DND-41 (cell line): ENCODE results near the gene CTBP1.

Experiments
- ATAC-seq: fragments of 200-7000 bp; cut with Tn5 transposase; 3 replicates; pipeline ENCODE4 v1.9.1; 2021; ENCODE audit warnings: low read depth; ENCODE audit not compliant: insufficient read depth
- DNase-seq: peaks from one replicate; pipeline ENCODE4 v3.0.0-alpha.2; 2020
- H2AFZ ChIP-seq: 2 replicates; pipeline ENCODE4 v1.6.0; 2012; ENCODE audit warnings: low read depth, low read length
- H3K27ac ChIP-seq: 2 replicates; pipeline ENCODE4 v1.5.1; 2012; ENCODE audit warnings: low read length, inconsistent platforms
- H3K27me3 ChIP-seq: fragments of 200-600 bp; sonication (generic); 2 replicates; pipeline ENCODE4 v1.6.0; 2012; ENCODE audit warnings: low read length, mild to moderate bottlenecking, inconsistent platforms; ENCODE audit not compliant: insufficient read depth, poor library complexity
- H3K36me3 ChIP-seq: 2 replicates; pipeline ENCODE4 v1.5.1; 2012; ENCODE audit warnings: low read length, inconsistent platforms; ENCODE audit not compliant: insufficient read depth
- H3K4me1 ChIP-seq: 2 replicates; pipeline ENCODE4 v1.5.1; 2012; ENCODE audit warnings: mild to moderate bottlenecking, low read length; ENCODE audit not compliant: insufficient read depth
- H3K4me2 ChIP-seq: 2 replicates; pipeline ENCODE4 v1.6.0; 2012; ENCODE audit warnings: mild to moderate bottlenecking, moderate library complexity, low read length, inconsistent platforms; ENCODE audit not compliant: insufficient read depth
- H3K4me3 ChIP-seq, 2 experiments: fragments of 200-600 bp in 1 of 2; shearing (Covaris generic) in 1 of 2; 2 replicates each; pipeline ENCODE4 v1.5.1; 2012 to 2016; ENCODE audit warnings: inconsistent platforms in 2 of 2, low read length in 2 of 2, mild to moderate bottlenecking in 2 of 2, low read depth in 1 of 2, moderate library complexity in 1 of 2
- H3K79me2 ChIP-seq: 2 replicates; pipeline ENCODE4 v1.6.0; 2012; ENCODE audit warnings: low read length, inconsistent platforms; ENCODE audit not compliant: insufficient read depth
- H3K9ac ChIP-seq: 2 replicates; pipeline ENCODE4 v1.6.0; 2012; ENCODE audit warnings: low read depth, mild to moderate bottlenecking, inconsistent platforms, low read length, moderate library complexity
- H3K9me3 ChIP-seq: 2 replicates; pipeline ENCODE4 v1.5.1; 2012; ENCODE audit warnings: low read length, moderate library complexity, mild to moderate bottlenecking, inconsistent platforms; ENCODE audit not compliant: insufficient read depth, severe bottlenecking
- H4K20me1 ChIP-seq: 2 replicates; pipeline ENCODE4 v1.6.0; 2012; ENCODE audit warnings: low read length; ENCODE audit not compliant: insufficient read depth
- CTCF ChIP-seq: IDR thresholded peaks from 2 replicates; pipeline ENCODE4 v1.5.1; 2012; ENCODE audit warnings: borderline replicate concordance, low read length, moderate library complexity, mild to moderate bottlenecking; ENCODE audit not compliant: poor library complexity, severe bottlenecking; ENCODE audit errors: extremely low read depth
- EZH2 ChIP-seq: IDR thresholded peaks from 3 replicates; pipeline ENCODE4 v1.6.1; 2012; ENCODE audit warnings: borderline replicate concordance, low read depth, mild to moderate bottlenecking, moderate library complexity, low read length, inconsistent platforms; ENCODE audit not compliant: severe bottlenecking

The CTBP1 gene

DNA sequence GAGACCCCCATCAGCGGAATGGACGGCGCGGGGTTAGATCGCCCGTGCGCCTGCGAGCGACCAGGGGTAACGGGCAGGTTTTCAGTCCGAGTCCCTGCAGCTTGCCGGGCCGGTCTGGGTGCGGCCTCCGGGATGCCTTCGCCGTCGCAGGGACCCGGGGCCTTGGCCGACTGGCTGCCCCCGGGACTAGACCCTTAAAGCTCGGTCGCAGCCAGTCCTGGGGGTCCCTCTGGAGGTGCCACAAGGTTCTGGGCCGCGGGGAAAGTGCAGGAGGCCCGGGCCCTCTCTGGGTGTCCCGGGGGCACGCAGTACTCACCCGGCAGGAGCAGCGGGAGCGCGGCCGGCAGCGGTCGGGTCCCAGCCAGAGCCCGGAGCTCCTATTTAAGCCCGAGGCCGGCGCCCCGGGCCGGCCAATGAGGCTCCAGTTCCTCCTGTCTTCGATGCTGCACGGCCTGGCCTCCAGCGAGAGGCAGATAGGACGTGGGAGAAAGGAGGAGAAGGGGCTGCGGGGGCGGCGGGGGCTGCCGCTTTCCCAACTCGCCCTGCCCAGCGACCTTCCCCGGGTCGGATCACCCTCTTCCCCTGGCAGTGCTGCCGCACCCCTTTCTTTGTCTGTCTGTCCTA, 76.6 kb downstream of the CTBP1 start, which contains the start of gene SPON2:
Gene SPON2 (minus strand): TSS at position 356 of the 624 bp plus-strand sequence.
- Histone ChIP-seq H3K4me2 (no peak within 1 kb of the TSS), H3K27ac (no peak within 1 kb of the TSS), H3K9me3 (no peaks in the 10 kb centered on the region), H3K9ac (no peak within 1 kb of the TSS), H3K36me3 (no peaks in the 10 kb centered on the region), H3K79me2 (no peaks in the 10 kb centered on the region), H2AFZ (no peak within 1 kb of the TSS), H4K20me1 (no peaks in the 10 kb centered on the region), H3K4me1 (peaks cover 15% of the 10 kb centered on the region), H3K4me3 (no peak within 1 kb of the TSS), H3K27me3 (no peaks in the 10 kb centered on the region)
- no peak for ATAC-seq
- TF ChIP-seq CTCF (no peak), EZH2 (no peak)
- no peak for DNase-seq

DNA sequence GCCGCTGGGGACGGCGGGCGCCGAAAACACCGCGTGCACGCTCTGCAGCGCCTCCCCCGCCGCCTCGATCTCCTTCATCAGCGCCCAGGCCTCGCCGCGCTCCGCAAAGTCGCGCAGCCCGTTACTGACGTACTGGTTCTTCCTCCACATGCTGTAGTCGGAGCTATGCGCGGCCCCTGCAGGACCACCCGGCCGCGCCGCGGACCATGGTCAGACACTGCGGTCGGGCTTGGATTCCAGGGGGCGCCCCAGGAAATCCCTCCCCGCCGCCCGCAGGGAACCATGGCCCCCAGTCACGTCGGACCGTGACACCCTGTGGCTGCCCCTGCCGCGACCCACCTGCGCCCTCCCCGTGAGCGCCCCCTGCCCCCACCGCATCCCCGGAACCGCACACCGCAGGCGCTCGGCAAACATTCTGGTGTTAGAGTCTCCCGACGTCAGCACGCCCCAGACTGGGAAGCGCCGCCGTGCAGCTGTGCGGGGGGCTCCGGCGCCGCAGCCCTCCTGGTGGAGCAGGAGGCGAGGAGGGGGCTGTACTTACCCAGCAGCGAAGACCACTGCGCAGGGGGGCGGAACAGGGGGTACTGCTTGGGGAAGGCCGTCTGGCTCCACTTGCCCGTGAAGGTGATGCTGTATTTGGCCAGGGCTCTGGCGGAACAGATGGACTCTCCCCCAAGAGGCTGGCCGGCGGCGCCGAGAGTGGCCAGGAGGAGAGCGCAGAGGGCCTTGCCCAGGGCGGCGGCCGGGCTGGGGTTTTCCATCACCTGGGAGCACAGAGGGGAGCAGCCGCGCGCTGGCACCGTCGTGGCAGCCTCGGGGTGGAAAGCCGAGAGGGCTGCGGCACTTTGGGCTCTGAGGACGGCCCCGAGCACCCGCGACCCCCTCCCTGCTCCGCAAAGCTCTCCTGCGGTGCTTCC, 77.4 kb downstream of the CTBP1 start:
- DNase-seq (no peak), ATAC-seq (no peak)
- no peaks in the 10 kb centered on the region for H3K36me3 ChIP-seq
- no peaks in the 10 kb centered on the region for H3K9me3 ChIP-seq
- H3K79me2 ChIP-seq = 0 out of 2 replicates have a peak, but pooled peaks cover 4% of the 10 kb centered on the region
- H3K4me2 ChIP-seq = no peak overlapping the region
- no peaks in the 10 kb centered on the region for H3K27me3 ChIP-seq
- H3K4me3 ChIP-seq = no peak overlapping the region
- no peak overlapping the region for H3K27ac ChIP-seq
- H3K4me1 ChIP-seq = peaks cover 22% of the 10 kb centered on the region
- H4K20me1 ChIP-seq = no peaks in the 10 kb centered on the region
- no peak for TF ChIP-seq EZH2
- TF ChIP-seq CTCF = no peak
- H3K9ac ChIP-seq = no peak overlapping the region
- H2AFZ ChIP-seq = no peak overlapping the region

DNA sequence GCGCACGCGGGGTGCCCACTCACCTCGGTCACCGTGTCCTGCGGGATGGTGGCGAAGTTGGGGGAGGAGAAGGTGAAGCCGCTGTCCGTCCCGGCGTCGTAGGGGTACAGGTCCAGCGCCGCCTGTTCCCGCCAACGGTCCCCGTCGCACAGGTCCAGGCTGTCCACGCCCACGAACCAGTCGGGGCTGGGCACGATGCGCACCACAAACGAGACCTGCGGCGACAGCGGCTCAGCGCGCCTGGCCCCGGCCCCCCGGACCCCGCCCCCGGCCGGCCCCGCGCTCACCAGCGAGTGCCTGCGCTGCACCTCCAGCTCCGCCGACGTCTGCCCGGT, 78.0 kb downstream of the CTBP1 start:
- Histone ChIP-seq H3K27me3 (no peaks in the 10 kb centered on the region), H3K79me2 (0 out of 2 replicates have a peak, but pooled peaks cover 5% of the 10 kb centered on the region), H3K9ac (no peak overlapping the region), H3K27ac (no peak overlapping the region), H3K4me3 (no peak overlapping the region), H2AFZ (no peak overlapping the region), H3K9me3 (no peaks in the 10 kb centered on the region), H4K20me1 (no peaks in the 10 kb centered on the region), H3K4me1 (peaks cover 25% of the 10 kb centered on the region), H3K36me3 (no peaks in the 10 kb centered on the region), H3K4me2 (no peak overlapping the region)
- DNase-seq (no peak), ATAC-seq (no peak)
- TF ChIP-seq CTCF = no peak
